Measurements from ENCODE around the gene APOB. TPM values are rescaled to one million over a fixed set of nuclear protein-coding genes. Genes with fewer than 3 reads are reported as not detected.

The APOB gene
- polyA plus RNA-seq, 1 experiment = under 0.01 TPM

- ChIA-PET POLR2A (no interaction called here), CTCF (interaction anchor here (1.6 to 6.4 kb wide), 5 partner anchors 9 to 300 kb away, joined by 5 to 302 read pairs (median 27); no protein-coding TSS in a partner anchor)
- H3K4me3 ChIP-seq (ENCODE audit: low read depth, low read length) = no peak overlapping the region
- no peak for TF ChIP-seq CTCF (IDR thresholded peaks at IDR 0.05; ENCODE audit: low read depth, low read length)
- H3K27ac ChIP-seq (ENCODE audit: low read depth, low read length) = no peak overlapping the region
- H3K9me3 ChIP-seq (ENCODE audit: control insufficient read depth, insufficient read depth, low read length) = no peaks in the 10 kb centered on the region
- H3K27me3 ChIP-seq (ENCODE audit: control insufficient read depth, insufficient read depth, low read length) = peaks cover 14% of the 10 kb centered on the region
- DNase-seq (ENCODE audit: low read depth, low spot score) = no peak
Measured at GRCh38 chr2:20961858-20962257, 82.0 kb downstream of the APOB start.

- H3K27me3 ChIP-seq (ENCODE audit: control insufficient read depth, insufficient read depth, low read length) = peaks cover 8% of the 10 kb centered on the region
- CTCF ChIA-PET = interaction anchor here (0.6 to 6.4 kb wide), 4 partner anchors 14 to 298 kb away, joined by 3 to 302 read pairs (median 3); no protein-coding TSS in a partner anchor
- H3K9me3 ChIP-seq (ENCODE audit: control insufficient read depth, insufficient read depth, low read length) = no peaks in the 10 kb centered on the region
- no peak for TF ChIP-seq CTCF (IDR thresholded peaks at IDR 0.05; ENCODE audit: low read depth, low read length)
- H3K4me3 ChIP-seq (ENCODE audit: low read depth, low read length) = no peak overlapping the region
- DNase-seq (ENCODE audit: low read depth, low spot score) = no peak
- POLR2A ChIA-PET = no interaction called here
- H3K27ac ChIP-seq (ENCODE audit: low read depth, low read length) = no peak overlapping the region
Measured at GRCh38 chr2:20960003-20960402, 83.9 kb downstream of the APOB start.

- POLR2A ChIA-PET = no interaction called here
- H3K9me3 ChIP-seq (ENCODE audit: control insufficient read depth, insufficient read depth, low read length) = no peaks in the 10 kb centered on the region
- H3K4me3 ChIP-seq (ENCODE audit: low read depth, low read length) = no peak overlapping the region
- no peak overlapping the region for H3K27ac ChIP-seq (ENCODE audit: low read depth, low read length)
- no peak for DNase-seq (ENCODE audit: low read depth, low spot score)
- no peak for TF ChIP-seq CTCF (IDR thresholded peaks at IDR 0.05; ENCODE audit: low read depth, low read length)
- CTCF ChIA-PET = interaction anchor here (1.0 to 3.0 kb wide), 2 partner anchors 177 to 298 kb away, joined by 3 to 24 read pairs; no protein-coding TSS in a partner anchor
- peaks cover 5% of the 10 kb centered on the region for H3K27me3 ChIP-seq (ENCODE audit: control insufficient read depth, insufficient read depth, low read length)
Measured at GRCh38 chr2:20959252-20959651, 84.6 kb downstream of the APOB start.

GRCh38 chr2:20957788-20958525 lies 85.9 kb downstream of the APOB start:
- H3K27ac ChIP-seq (ENCODE audit: low read depth, low read length) = no peak overlapping the region
- ChIA-PET CTCF (interaction anchor here (1.0 to 3.0 kb wide), 2 partner anchors 176 to 297 kb away, joined by 3 to 24 read pairs; no protein-coding TSS in a partner anchor), POLR2A (no interaction called here)
- peaks cover 5% of the 10 kb centered on the region for H3K27me3 ChIP-seq (ENCODE audit: control insufficient read depth, insufficient read depth, low read length)
- DNase-seq (ENCODE audit: low read depth, low spot score) = no peak
- no peaks in the 10 kb centered on the region for H3K9me3 ChIP-seq (ENCODE audit: control insufficient read depth, insufficient read depth, low read length)
- no peak overlapping the region for H3K4me3 ChIP-seq (ENCODE audit: low read depth, low read length)
- TF ChIP-seq CTCF (IDR thresholded peaks at IDR 0.05; ENCODE audit: low read depth, low read length) = no peak

- Histone ChIP-seq H3K4me3 (ENCODE audit: low read depth, low read length) (no peak overlapping the region), H3K9me3 (ENCODE audit: control insufficient read depth, insufficient read depth, low read length) (no peaks in the 10 kb centered on the region), H3K27me3 (ENCODE audit: control insufficient read depth, insufficient read depth, low read length) (peaks cover 5% of the 10 kb centered on the region), H3K27ac (ENCODE audit: low read depth, low read length) (no peak overlapping the region)
- CTCF ChIA-PET = no interaction called here
- no peak for TF ChIP-seq CTCF (IDR thresholded peaks at IDR 0.05; ENCODE audit: low read depth, low read length)
- no peak for DNase-seq (ENCODE audit: low read depth, low spot score)
- POLR2A ChIA-PET = no interaction called here
Measured at GRCh38 chr2:20955277-20956026, 88.4 kb downstream of the APOB start.

Data from AG04450 (cell line).